HG02763 (cell line): ENCODE measurements around the gene RELL2.
"Not testable (repeated sequence)": the region's sequence is repeated elsewhere in the genome, so short reads cannot be mapped to it uniquely, and the experiment has no call there.

Source experiments
- ATAC-seq: cut with Tn5 transposase; IDR thresholded peaks from one replicate; pipeline ENCODE4 v1.9.1; 2021; ENCODE audit warnings: mild to moderate bottlenecking, moderate library complexity; ENCODE audit not compliant: unreplicated experiment

The RELL2 gene, protein sequence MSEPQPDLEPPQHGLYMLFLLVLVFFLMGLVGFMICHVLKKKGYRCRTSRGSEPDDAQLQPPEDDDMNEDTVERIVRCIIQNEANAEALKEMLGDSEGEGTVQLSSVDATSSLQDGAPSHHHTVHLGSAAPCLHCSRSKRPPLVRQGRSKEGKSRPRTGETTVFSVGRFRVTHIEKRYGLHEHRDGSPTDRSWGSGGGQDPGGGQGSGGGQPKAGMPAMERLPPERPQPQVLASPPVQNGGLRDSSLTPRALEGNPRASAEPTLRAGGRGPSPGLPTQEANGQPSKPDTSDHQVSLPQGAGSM

DNA sequence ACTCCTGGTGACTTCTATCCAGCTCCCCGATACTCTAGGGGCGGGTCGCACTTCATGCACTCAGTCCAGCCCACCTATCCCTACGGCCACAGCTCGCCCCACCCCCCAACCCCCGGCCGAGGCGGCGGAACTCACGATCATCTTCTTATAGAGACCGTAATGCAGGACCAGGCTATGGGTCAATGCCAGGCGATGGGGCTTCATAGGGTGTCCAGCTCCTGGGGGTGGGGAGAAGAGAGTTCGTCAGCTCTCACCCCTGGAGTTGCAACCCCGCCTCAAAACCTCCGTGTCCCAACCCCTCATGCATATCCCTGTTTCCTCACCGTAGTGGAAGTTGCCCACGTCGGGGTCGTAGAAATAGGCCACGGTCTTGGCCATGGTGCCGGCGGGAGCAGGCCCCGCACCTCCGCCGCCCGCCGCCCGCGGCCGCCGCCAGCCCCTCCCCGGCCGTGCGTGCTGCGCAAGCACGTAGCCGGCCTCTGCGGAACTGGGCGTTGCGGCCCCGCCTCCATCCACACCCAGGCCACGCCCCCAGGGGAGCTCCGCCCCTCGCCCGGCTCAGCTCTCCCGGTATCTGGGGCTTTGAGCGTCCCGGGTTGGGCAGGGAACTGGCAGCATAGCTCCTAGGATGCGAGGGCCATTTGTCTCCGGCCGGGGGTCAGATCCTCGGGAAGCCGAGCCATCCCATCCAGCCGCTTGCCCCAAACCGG is at the start of gene RELL2, which contains the start of gene HDAC3:
Gene RELL2 (plus strand): TSS at position 585 of the 710 bp plus-strand sequence. CDS start 1,229 bp downstream, outside the sequence.
Gene HDAC3 (minus strand): TSS at position 437 of the 710 bp plus-strand sequence. CDS start 59 bp downstream, at position 378.
- ATAC-seq: peak; percentile 76

DNA sequence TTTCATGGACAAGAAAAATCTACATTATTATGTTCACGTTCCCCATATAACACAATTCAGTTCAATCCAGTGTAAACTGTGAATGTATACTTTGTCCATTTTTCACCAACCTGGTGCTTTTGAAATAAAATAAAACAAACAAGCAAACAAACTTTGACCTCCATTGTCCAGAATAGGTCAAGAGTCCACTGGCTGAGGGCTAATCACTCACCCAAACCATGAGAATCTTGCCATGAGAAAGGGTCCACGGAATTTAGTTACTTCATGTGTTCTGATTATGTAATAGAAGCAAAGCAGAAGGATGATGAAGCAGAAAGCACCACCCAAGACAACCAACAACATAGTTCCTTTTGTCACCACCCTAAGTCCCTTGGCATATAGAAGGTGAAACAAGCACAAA is 46.7 kb upstream of the RELL2 start:
- ATAC-seq: no peak

DNA sequence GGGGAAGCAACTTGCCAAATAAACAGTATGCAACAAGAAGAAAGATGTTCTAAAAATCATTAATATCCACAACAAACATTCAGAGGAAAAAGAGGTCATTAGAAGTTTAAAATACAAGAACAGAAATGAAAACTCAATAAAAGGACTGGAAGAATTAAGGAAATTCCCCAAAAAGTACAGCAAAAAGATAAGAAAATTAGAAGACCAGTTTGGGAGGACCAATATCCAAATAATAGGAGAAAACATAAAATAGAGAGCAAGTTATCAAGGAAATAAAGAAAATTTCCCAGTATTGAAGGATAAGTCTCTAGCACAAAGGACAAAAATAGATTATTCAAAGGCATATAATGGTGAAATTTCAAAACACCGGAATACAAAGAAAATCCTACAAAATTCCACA is 39.9 kb upstream of the RELL2 start:
- ATAC-seq: no peak

DNA sequence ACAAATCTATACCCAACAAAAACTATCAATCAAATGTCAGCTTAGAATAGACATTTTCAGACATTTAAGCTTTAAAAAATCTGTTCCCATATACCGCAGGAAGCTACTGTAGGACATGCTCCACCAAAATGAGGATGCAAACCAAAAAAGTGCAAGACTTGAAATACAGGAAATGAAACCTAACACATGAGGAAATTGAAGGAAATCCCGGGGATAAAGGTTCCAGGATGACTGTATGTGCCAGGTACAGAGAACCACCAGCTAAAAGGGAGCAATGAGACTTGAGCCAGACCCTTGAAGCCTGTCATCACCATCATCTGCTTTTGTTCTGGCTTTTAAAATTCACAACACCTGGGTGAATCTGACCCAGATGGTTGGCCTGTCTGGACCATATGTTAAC is 39.4 kb upstream of the RELL2 start:
- ATAC-seq: no peak

DNA sequence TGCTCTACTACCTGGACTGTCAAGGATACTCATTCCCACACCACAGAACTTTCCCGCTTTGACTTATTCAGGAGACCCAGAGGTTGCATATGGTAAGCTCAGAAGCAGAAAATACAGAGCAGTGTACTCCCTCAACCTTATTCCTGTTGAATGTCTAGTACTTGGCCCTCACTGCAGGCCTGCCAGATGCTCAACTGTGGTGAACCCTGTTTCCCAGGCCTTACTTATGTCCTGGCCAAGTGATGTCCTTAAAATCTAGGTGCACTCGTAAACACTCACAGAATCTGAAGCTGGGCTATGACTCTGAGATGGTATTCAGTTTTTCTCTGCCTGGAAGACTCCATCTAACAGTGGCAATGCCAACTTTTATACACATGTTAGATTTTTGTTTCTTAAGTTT is 39.0 kb upstream of the RELL2 start:
- no peak for ATAC-seq

DNA sequence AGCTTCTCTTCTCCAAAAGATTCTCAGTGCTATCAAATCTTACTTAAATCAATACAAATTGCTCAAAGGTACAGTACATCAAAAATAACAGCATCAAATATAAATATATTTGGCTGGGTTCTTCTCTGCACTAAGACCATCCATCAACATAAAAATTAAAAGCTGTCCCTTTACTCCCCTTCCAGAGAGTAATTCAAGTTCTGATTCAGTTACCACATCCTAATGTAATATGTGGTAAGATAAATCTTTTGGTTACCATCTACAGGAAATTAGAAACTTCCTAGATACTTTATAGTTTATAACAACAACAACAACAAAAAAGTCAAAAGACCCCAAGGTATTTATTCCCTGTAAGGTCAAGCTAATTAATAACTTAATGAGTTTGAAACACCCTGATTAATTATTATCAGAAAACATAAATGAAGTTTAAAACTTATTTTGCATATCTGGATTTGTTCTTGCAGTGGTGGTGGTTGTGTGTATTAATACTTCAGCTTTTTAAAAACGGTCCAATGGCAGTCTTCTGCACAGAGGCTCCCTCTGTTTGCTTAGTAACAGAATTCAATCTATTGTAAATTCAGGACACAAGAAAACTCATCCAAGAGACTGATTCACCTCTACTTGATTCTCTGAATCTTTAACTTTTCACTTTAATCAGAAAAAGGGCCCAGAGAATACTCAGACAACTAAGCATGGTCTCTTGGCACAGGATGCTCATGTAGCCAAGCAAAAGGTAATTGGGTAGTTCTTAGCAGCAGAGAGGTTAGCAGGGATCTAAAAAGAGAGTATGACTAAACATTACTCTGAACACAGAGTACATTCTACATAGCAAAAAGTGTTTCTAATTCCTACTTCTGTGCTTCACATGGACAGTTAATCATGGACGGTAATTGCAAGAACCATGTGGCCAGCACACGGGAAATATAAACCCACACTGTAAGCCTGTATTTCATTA is 38.1 kb upstream of the RELL2 start:
- ATAC-seq: no peak

DNA sequence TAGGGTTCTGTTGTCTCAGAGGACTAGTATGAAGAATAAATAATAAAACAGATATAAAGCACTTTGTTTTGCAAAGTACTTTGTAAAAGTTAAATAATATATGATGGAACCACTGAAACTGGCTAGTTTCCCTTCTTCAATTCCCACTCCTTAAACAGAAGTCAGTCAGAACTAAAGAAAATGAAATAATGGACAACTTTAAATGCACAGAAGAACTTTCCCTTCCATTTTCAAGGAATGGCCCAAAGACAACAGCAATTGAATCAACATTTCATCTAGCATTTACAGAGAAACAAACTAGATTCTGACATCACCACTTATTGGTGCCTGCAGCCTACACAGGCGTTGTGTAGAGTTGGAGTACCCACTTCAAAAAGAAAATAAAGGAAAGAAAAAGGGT is 34.2 kb upstream of the RELL2 start:
- no peak for ATAC-seq

DNA sequence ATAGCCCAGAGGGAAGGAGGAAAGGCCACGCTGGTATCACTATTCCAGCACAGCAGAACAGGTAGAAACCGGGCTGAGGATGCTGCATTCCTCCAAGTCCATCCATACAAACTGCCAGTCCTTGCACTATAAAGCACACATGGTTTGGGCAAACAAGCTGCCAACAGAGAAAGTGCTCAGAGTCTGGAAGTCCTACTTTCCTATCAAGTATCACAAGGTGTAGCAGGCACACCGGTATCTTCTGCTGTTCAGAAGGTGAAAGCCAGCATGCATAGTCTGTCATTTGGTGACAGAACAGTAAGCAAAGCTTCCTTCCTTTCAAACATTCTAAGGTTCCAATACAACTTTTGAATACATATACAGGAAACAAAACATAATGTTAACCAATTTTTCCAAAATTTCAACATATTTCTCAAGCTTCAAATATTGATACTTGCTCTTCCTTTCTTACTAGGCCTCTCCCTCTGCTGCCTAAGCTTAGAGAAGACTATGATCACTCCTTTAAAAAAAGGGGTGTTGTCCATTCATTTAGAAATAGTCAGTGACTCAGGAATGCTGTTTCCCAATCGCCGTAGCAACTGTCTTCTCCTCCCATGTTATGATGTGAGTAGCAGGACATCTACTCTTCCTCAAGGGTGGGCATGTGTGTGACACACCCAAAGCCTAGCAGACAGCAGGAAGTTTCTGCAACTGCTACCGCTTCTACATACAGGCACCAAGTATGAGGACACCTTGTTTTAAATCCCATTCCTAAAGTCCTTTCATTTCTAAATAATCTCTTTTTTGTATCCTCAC is 32.7 kb upstream of the RELL2 start:
- no peak for ATAC-seq

DNA sequence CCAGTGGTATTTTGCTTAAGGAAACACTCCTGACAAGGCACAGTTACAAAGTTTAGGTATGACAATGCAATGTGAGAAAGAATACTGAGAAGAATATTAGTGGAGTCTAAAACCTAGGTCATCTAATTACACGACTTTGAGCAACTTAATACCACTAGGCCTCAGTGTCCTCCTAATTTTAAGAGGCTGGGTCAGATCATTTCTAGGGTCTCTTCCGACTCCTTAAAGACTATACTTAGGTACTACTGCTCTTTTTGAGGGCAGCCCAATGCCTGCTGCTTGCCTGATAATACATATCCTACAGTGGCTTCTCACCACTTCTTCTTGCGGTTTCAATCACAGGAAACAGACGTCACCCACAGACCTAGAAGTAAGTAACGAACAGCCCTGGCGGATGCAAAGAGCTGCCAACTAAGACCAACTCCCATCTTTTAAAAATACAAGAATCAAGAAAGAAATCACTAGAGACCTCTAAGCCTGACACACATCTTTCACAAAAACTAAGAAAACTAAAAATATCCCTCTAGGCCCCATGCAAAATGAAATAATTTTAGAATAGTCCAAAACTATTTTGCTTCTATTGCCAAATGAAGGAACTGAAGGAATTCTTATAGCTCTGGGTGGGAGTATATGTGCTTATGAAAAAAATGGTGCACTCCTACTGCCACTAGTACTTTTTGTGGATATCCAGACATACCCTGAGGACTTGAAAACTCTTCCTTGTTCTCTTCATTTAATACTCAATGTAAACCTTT is 31.1 kb upstream of the RELL2 start:
- peak; percentile 97 for ATAC-seq

DNA sequence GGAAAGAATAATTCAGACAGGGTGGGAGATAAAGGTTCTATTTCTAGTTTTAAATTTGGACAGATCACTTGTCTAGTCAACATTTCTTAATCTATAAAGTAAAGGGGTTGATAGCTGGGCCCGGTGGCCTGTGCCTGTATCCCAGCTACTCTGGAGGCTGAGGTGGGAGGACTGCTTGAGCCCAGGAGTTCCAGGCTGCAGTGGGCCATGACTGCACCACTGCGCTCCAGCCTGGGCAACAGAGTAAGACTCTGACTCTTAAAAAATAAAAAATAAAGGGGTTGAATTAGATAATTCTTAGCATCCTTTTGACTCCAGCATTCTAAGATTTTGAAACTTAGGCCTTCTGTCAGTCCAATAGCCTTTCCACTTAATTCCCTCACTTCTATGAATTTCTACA is 28.8 kb upstream of the RELL2 start:
- ATAC-seq: no peak

DNA sequence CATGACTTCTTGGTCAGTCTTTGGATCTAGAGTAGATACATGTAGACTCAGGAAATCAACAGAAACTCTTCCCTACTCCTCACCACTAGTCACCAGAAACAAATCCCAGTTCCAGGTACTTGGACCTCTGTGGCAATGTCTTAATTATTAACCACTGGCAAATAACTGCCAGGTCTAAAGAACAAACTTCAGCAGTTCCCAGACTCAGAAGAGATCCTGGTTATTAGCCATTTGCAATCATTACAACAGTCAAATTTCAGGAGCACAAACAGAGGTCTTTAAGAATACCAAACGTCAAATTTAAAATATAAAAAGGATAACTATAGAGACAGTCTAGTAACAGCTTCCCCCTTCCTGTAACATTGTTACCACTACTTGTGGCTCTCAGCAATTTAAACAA is 28.2 kb upstream of the RELL2 start:
- ATAC-seq: no peak

DNA sequence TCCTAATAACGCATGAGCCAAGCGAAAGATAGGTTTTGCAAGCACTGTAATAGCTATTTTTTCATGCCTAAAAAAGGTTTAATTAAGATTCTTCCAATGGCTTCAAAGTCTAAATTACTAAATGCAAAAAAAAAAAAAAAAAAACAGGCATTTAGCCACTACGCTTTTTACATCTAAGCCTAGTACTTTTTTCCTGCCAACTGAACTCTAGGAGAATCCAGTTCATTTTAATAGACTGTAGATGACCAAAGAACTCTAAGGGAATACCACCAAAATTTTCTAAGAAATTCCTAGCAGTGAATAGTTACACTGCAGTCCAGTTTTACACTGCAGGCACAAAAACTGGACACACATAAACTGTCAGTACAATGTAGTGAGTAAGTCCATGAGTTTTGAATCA is 27.8 kb upstream of the RELL2 start:
- no peak for ATAC-seq

DNA sequence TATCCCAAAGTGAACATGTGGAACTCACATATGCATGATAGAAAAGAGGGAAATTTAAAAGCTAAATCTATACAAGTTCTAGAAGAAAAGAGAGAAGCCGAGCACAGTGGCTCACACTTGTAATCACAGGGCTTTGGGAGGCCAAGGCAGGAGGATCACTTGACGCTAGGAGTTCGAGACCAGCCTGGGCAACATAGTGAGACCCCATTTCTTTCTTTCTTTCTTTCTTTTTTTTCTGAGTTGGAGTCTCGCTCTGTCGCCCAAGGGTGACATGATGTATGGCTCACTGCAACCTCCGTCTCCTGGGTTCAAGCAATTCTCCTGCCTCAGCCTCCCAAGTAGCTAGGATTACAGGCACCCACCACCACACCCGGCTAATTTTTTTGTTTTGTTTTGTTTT is 26.9 kb upstream of the RELL2 start:
- ATAC-seq: not testable (repeated sequence)

DNA sequence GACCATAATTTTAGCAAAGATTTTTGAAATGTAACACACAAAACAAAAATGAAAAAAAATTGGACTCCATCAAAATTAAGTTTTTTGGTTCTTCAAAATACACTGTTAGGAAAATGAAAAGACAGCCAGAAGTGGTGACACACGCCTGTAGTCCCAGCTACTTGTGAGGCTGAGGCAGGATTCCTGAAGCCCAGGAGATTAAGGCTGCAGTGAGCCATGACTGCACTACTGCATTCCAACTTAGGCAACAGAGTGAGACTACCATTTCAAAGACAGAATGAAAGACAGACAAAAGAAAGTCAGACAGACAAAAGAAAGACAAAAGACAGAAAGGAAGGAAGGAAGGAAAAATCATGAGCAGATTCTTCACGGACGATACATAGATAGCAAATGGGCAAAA is 25.5 kb upstream of the RELL2 start:
- ATAC-seq: no peak

DNA sequence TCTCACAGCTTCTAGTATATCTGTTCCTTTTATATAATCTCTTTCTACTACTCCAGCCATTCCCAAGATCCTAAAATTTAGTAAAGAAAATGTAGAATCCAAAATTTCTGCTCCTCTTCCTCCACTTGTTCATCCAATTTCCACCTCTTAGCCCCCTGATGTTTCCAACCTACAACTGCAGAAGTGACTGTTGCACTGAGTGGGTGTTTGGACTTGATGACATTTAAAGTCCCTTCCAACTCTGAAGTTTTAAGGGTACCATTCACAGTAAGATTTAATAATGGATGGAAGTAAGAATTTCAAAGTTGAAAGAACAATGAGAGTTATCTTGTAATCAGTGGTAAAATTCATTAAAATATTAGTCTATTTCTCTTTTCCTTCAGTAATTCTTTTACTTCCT is 23.5 kb upstream of the RELL2 start:
- no peak for ATAC-seq

DNA sequence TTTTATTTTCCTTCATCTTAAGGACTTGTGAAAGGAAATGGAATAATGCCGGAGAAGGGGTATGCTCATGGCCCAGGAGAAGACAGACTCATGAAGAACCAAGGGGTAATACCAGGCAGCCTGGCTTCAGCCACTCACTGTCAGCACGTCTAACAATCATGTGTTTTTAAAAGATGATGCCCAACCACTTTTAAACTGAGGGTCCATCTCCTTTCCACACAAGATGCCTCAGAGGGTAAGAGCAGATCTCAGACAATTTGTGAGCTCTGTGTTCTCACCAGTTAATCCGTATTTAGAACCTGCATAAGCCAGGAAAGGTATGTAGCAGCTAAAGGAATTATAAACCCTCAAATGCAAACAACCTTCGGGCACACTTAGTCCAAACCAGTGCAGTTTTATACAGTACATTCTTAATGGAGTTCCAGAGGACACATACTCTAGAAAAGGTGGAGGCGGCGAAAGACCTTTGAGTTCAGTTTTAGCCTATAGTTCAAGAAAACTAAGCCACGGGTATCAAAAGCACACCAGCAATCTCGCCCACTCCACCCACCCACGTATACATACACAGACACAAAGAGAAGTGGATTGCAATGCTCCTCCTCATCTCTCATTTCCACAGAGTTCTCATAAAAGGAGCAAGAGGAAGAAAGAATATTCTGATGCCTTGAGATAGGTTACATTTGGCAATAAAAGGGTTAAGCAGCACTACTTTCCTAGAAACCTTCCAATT is 20.6 kb upstream of the RELL2 start:
- no peak for ATAC-seq

DNA sequence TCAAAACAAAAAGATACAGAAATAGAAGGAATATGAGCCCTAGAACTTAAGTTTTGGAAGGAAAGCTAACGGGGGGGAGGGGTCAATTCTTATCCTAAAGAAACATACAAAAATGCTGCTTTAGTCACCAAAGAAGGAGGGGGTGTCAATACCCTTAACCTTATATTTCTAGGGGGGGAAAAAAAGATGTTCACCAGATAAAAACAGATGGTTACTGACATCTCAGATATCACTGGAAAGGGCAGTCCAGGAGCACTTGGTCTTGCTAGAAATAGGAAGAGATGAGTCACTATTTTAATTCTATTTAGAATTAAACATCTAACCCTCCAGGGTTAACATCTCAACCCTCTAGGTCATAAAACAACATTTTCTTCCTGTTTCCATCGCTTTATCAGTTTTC is 19.7 kb upstream of the RELL2 start:
- no peak for ATAC-seq

DNA sequence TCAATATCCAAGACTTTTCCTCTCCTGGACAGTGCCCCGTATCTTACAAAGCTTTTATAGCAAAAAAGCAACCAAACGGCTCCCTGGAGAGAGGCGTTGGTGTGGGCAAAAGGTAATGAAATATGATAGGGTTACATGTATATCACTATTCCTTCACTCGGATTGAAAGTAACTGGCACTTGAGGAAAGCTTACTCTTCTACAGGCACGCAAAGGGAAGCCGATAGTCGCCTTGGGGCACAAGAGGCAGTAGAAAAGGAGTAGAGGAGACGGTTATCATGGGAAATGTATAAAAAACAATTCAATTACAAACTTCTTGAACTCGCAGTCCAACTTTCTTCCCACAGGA is 19.1 kb upstream of the RELL2 start:
- ATAC-seq: no peak
